Measurements from ENCODE around the gene AFF3. TPM values are rescaled to one million over a fixed set of nuclear protein-coding genes. Genes with fewer than 3 reads are reported as not detected.

AFF3 gene
- total and polyA plus RNA-seq, 2 donors (not counting 3 experiments of a cell fraction or from before 2014, with no cell fraction given) = 0.06 to 0.07 TPM

DNA sequence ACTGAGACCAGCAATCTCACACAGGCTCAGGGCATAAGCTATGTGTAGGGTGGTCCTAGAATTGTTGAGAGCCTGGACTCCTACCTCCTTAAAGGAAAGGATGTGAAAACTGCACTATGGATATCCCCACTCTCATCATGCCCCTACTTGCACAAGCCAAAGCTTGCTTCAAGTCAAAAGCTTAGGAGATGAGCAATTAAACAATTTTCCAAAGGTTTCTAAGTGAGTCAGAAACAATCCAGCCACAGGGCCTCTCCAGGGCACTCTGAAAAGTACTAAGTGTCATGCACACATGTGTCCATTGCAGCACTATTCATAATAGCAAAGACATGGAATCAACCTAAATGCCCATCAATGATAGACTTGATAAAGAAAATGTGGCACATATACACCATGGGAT, 215.4 kb downstream of the AFF3 start:
- Histone ChIP-seq H2AFZ (ENCODE audit: low read depth, low read length) (no peak overlapping the region), H3K79me2 (ENCODE audit: control insufficient read depth, insufficient read depth, low read length) (no peaks in the 10 kb centered on the region), H4K20me1 (replicated peaks; ENCODE audit: control insufficient read depth, extremely low read depth, insufficient read depth, low read length) (no peaks in the 10 kb centered on the region), H3K9ac (replicated peaks; ENCODE audit: extremely low read depth, insufficient read depth, low read length) (no peak overlapping the region), H3K36me3 (ENCODE audit: control insufficient read depth in 2 of 2, extremely low read depth in 1 of 2, insufficient read depth in 2 of 2, low read length in 2 of 2) (no peaks in the 10 kb centered on the region), H3K4me3 (replicated peaks in 1 of 3; ENCODE audit: insufficient read depth in 1 of 3, low read depth in 1 of 3, low read length in 3 of 3) (no peak overlapping the region), H3K27me3 (ENCODE audit: control insufficient read depth in 2 of 2, insufficient read depth in 2 of 2, low read length in 2 of 2) (peaks cover 2 to 3% of the 10 kb centered on the region in 2 experiments), H3K9me3 (replicated peaks; ENCODE audit: control insufficient read depth, insufficient read depth, low read length) (no peaks in the 10 kb centered on the region), H3K4me1 (ENCODE audit: control insufficient read depth, extremely low read depth, insufficient read depth, low read length) (no peaks in the 10 kb centered on the region), H3K9me1 (replicated peaks; ENCODE audit: control insufficient read depth, extremely low read depth, insufficient read depth, low read length) (no peaks in the 10 kb centered on the region), H3K27ac (ENCODE audit: insufficient read depth, low read depth, low read length) (no peak overlapping the region), H3K4me2 (ENCODE audit: insufficient read depth, low read length) (no peak overlapping the region)
- DNase-seq (ENCODE audit: low read depth, low spot score) = no peak
- no peak for FAIRE-seq
- intact Hi-C loops (cut with micrococcal nuclease) = no loop called here
- dilution Hi-C loops (cut with MboI; ENCODE audit: extremely low pct_ligation_motif_present, low sequenced_read_pairs) = no loop called here
- ChIA-PET POLR2A (no interaction called here), CTCF (no interaction called here)
- TF ChIP-seq EZH2 (IDR thresholded peaks at IDR 0.05; ENCODE audit: borderline replicate concordance, low read depth, low read length, severe bottlenecking) (no peak), FOS (IDR thresholded peaks at IDR 0.05; ENCODE audit: borderline replicate concordance, insufficient read depth, low read length) (no peak), JUN (IDR thresholded peaks at IDR 0.05; ENCODE audit: borderline replicate concordance, insufficient read depth, insufficient read length, low read depth) (no peak), MYC (IDR thresholded peaks at IDR 0.05; ENCODE audit: low read depth, low read length) (no peak), POLR2AphosphoS5 (IDR thresholded peaks at IDR 0.05; ENCODE audit: insufficient read depth, low read depth, low read length) (no peak), POLR2A (IDR thresholded peaks at IDR 0.05; ENCODE audit: low read depth, low read length) (no peak), GATA2 (IDR thresholded peaks at IDR 0.05; ENCODE audit: insufficient read depth, insufficient read length, low read depth, low read length) (no peak)
- TF ChIP-seq, protein P1, sequence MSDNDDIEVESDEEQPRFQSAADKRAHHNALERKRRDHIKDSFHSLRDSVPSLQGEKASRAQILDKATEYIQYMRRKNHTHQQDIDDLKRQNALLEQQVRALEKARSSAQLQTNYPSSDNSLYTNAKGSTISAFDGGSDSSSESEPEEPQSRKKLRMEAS (IDR thresholded peaks at IDR 0.05; ENCODE audit: insufficient read depth, insufficient read length) = no peak
- TF ChIP-seq, protein P2, sequence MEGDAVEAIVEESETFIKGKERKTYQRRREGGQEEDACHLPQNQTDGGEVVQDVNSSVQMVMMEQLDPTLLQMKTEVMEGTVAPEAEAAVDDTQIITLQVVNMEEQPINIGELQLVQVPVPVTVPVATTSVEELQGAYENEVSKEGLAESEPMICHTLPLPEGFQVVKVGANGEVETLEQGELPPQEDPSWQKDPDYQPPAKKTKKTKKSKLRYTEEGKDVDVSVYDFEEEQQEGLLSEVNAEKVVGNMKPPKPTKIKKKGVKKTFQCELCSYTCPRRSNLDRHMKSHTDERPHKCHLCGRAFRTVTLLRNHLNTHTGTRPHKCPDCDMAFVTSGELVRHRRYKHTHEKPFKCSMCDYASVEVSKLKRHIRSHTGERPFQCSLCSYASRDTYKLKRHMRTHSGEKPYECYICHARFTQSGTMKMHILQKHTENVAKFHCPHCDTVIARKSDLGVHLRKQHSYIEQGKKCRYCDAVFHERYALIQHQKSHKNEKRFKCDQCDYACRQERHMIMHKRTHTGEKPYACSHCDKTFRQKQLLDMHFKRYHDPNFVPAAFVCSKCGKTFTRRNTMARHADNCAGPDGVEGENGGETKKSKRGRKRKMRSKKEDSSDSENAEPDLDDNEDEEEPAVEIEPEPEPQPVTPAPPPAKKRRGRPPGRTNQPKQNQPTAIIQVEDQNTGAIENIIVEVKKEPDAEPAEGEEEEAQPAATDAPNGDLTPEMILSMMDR (IDR thresholded peaks at IDR 0.05; ENCODE audit: extremely low read depth in 1 of 2, insufficient read depth in 1 of 2, low read depth in 1 of 2, low read length in 2 of 2) = no peak
- BruUV-seq (replicated peaks) = no TSS peak
